ENCODE data around the gene PRR12. TPM values are rescaled to one million over a fixed set of nuclear protein-coding genes. Genes with fewer than 3 reads are reported as not detected.

PRR12 gene
- total RNA-seq, 4 donors from 2014 or later, result 13.5 to 39.6 (median 28.1) TPM

GRCh38 chr19:49654581-49654980, 63.6 kb downstream of the PRR12 start:
- peaks cover 0 to 96% (median 0%) of the 10 kb centered on the region in 3 donors for H3K36me3 ChIP-seq
- no peak for TF ChIP-seq CTCF (IDR thresholded peaks at IDR 0.05)
- TF ChIP-seq POLR2A (IDR thresholded peaks at IDR 0.05), result no peak

GRCh38 chr19:49655570-49656455, 64.8 kb downstream of the PRR12 start:
- no peaks in the 10 kb centered on the region for H3K4me1 ChIP-seq
- no peak for TF ChIP-seq POLR2A (IDR thresholded peaks at IDR 0.05)
- TF ChIP-seq CTCF (IDR thresholded peaks at IDR 0.05), result no peak
- no peaks in the 10 kb centered on the region for H3K9me3 ChIP-seq
- H3K36me3 ChIP-seq, result peaks cover 0 to 96% (median 0%) of the 10 kb centered on the region in 3 donors
- no peak overlapping the region for H3K4me3 ChIP-seq
- no peaks in the 10 kb centered on the region for H3K27me3 ChIP-seq
- no peak overlapping the region for H3K27ac ChIP-seq
- no peak for DNase-seq

More at GRCh38 chr19:49654581-49654980, 63.6 kb downstream of the PRR12 start:
- H3K27me3 ChIP-seq, result no peaks in the 10 kb centered on the region
- no peaks in the 10 kb centered on the region for H3K4me1 ChIP-seq
- H3K9me3 ChIP-seq, result no peaks in the 10 kb centered on the region
- no peak overlapping the region for H3K27ac ChIP-seq
- H3K4me3 ChIP-seq, result no peak overlapping the region
- DNase-seq, result no peak

GRCh38 chr19:49656456-49657109, 65.6 kb downstream of the PRR12 start:
- no peaks in the 10 kb centered on the region for H3K4me1 ChIP-seq

GRCh38 chr19:49657493-49658138, 66.6 kb downstream of the PRR12 start:
- no peak overlapping the region for H3K4me3 ChIP-seq
- TF ChIP-seq CTCF (IDR thresholded peaks at IDR 0.05) (no peak), POLR2A (IDR thresholded peaks at IDR 0.05) (no peak)
- H3K36me3 ChIP-seq, result peaks cover 0 to 100% (median 0%) of the 10 kb centered on the region in 3 donors

More at GRCh38 chr19:49656456-49657109, 65.6 kb downstream of the PRR12 start:
- H3K27me3 ChIP-seq, result no peaks in the 10 kb centered on the region
- no peak overlapping the region for H3K4me3 ChIP-seq
- no peak for DNase-seq
- no peak for TF ChIP-seq POLR2A (IDR thresholded peaks at IDR 0.05)
- TF ChIP-seq CTCF (IDR thresholded peaks at IDR 0.05), result no peak
- H3K9me3 ChIP-seq, result no peaks in the 10 kb centered on the region
- no peak overlapping the region for H3K27ac ChIP-seq
- peaks cover 0 to 96% (median 0%) of the 10 kb centered on the region in 3 donors for H3K36me3 ChIP-seq

GRCh38 chr19:49658139-49658517, 67.1 kb downstream of the PRR12 start:
- DNase-seq, result no peak
- H3K9me3 ChIP-seq, result no peaks in the 10 kb centered on the region
- H3K4me1 ChIP-seq, result peaks cover 0 to 2% (median under 1%) of the 10 kb centered on the region in 4 donors
- H3K27me3 ChIP-seq, result no peaks in the 10 kb centered on the region
- no peak overlapping the region for H3K4me3 ChIP-seq
- H3K27ac ChIP-seq, result no peak overlapping the region
- no peak for TF ChIP-seq POLR2A (IDR thresholded peaks at IDR 0.05)
- no peak for TF ChIP-seq CTCF (IDR thresholded peaks at IDR 0.05)
- peaks cover 0 to 100% (median 0%) of the 10 kb centered on the region in 3 donors for H3K36me3 ChIP-seq

More at GRCh38 chr19:49657493-49658138, 66.6 kb downstream of the PRR12 start:
- no peak overlapping the region for H3K27ac ChIP-seq
- DNase-seq, result no peak
- no peaks in the 10 kb centered on the region for H3K27me3 ChIP-seq
- no peaks in the 10 kb centered on the region for H3K4me1 ChIP-seq
- no peaks in the 10 kb centered on the region for H3K9me3 ChIP-seq

All from Peyer's patch (tissue), 4 donors.